GM18868 (cell line): ENCODE data around the gene IER2.

ENCODE experiments used
- ATAC-seq: cut with Tn5 transposase; IDR thresholded peaks from one replicate; pipeline ENCODE4 v1.9.1; 2021; ENCODE audit warnings: mild to moderate bottlenecking, moderate library complexity; ENCODE audit not compliant: unreplicated experiment

IER2 gene, protein sequence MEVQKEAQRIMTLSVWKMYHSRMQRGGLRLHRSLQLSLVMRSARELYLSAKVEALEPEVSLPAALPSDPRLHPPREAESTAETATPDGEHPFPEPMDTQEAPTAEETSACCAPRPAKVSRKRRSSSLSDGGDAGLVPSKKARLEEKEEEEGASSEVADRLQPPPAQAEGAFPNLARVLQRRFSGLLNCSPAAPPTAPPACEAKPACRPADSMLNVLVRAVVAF

DNA sequence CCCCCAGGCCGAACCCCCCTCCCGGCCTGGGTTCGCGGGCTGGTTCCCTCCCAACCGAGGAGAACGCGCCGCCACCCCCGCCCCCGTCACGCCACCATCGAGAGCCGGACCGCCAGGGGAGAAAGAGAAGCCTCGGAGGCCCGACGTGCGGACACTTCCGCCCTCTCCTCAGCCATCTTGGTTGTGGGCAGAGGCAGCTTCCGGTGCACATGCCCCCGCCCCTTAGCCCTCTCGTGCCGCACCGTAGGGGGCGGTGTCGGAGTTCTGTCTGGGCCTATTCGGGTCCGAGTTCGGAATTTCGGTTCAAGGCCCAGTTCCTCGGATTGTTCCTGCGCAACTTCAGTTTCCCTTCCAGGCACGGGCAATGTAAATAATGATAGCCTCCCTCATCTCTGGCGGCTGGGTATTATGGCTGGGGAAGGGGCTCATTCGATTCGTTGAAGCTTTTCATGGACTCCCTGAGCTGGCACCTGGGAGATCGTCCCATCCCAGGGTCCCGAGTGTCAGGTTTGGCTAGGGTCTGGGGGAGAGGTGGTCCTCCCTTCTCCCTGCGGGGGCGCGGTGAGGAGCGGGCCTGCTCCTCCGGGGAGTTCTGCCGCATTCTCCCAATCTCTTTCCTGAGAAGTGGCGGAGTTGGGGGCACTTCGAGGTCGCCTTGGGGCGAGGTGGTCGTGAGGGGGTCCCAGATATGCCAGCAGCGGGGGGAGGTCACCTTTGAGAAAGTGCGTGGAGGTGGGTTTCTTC is at the start of gene IER2, which contains the start of gene STX10:
Gene IER2, plus strand, starts transcription at position 225 of the 744 bp plus-strand sequence. CDS start 2,776 bp downstream, outside the sequence.
Gene STX10, minus strand, starts transcription at position 189 of the 744 bp plus-strand sequence. CDS start 202 bp downstream, outside the sequence.
- peak; percentile 33 for ATAC-seq

DNA sequence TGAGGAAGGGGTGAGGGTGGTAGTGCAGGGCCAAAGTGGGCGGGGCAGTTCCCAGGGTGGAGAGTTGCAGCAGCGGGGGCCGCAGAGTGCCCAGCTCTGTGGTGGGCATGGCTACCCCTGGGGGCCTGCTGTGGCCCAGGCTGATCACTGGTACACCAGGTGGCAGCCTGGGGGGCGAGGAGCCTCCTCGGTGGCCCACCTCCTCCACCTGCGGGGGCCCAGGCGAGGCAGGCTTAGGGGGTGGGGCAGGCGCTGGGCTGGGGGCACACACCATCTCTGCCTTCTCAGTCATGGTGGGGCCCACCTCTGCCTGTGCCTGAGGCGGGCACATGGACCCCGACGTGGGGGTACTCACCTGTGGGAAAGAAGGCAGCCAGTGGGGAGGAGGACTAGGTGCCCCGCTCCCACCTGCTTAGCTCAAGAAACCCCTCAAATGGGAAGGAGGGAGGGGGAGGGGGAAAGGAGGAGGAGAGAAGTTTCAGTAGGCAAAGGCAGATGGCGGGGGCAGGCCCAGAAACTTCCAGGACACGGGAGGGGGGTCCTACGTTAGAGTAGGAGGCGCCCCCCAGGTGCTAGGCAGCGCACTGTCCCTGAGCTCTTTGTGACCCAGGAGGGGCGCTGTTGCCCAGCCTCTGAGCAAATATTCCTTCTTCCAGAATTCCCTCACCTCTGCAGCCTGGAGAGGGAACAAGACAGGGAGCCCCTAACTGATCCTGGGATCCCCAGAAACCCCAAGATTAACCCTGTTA is 49.2 kb upstream of the IER2 start:
- ATAC-seq, result no peak

DNA sequence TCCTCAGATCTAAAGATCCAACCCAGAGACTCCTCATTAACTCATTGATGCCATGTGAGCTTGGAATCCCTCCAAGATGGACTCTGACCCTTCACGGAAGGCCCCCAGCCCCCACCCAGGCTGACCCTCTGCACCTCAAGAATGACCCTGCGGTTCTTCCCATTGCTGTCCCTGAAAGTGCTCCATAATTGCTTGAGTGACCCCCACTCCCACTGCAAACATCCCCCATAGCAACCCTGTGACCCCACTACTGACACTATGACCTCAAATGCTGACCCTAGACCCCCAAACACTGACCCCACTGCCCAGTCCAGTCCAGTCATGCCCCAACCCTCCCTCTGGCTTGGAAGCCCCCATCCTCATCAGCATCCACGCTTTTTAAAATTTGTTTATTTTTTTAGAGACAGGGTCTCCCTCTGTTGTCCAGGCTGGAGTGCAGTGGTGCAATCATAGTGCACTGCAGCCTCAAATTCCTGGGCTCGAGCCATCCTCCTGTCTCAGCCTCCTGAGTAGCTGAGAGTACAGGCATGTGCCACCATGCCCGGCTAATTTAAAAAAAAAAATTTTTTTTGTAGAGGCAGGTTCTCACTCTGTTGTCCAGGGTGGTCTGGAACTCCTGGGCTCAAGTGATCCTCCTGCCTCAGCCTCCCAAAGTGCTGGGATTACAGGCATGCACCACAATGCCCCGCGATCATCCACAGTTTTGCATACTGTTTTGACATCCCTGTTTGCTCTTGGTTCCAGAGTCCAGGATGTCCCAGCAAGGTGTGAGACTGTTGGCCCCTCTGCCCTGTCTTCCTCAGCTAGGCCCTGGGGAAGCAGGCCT is 48.4 kb upstream of the IER2 start:
- no peak for ATAC-seq

DNA sequence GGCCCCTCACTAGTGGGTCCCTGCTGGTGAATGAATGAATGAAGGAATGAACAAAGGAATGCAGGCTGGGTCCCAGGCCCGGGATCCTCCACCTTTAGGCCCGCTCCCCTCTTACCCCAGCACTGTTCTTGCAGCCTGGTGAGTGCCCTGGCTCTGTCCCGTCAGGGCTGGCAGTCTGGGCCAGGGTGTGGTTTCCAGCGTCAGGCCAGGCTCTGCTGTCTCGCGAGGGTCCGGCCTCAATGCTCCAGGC is 47.9 kb upstream of the IER2 start:
- no peak for ATAC-seq

DNA sequence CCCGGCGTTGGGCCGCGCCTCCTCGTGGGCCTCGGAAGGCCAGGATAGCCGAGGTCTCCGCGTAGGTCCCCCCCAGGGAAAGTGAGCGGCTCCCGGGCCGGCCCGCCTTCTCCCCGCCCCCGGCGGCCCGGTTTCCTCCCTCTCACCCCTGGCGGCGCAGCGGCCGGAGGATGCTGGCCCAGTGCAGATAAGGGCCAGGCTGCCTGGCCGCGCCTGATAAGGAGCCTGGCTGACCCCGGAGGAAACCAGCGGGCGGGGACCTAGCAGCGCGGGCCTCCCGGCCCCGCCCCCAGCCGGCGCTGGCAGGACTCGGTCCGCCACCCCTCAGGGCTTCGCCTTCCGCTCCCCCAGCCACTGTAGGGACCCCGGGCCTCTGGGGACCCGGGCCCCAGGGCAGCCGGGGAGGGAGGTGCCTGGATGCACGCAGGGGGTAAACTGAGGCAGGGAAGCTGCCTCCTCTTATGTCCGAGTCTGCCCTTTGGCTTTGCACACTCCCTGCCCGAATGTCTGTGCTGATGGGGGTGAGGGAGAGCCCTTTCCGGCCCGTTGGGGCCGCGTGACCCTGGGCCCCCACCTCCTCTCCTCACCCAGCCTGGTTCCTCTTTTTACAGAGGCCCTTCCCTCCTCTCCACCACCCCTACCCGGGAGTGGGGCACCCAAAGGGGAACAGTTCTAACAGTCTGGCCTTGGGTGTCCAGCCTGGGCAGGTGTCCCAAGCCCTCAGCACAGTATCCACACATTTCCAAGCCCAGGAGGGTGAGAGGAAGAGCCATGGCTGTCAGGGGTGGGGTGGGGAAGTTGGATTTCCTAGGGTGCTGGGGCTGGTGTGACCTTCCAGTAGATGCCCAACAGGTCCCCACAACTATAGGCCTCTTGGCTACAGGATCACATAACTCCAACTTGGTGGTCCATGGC is 47.3 kb upstream of the IER2 start, which contains the start of gene LYL1:
Gene LYL1, minus strand, starts transcription at position 193 of the 915 bp plus-strand sequence. CDS start 1,687 bp downstream, outside the sequence.
- ATAC-seq, result peak; percentile 34

DNA sequence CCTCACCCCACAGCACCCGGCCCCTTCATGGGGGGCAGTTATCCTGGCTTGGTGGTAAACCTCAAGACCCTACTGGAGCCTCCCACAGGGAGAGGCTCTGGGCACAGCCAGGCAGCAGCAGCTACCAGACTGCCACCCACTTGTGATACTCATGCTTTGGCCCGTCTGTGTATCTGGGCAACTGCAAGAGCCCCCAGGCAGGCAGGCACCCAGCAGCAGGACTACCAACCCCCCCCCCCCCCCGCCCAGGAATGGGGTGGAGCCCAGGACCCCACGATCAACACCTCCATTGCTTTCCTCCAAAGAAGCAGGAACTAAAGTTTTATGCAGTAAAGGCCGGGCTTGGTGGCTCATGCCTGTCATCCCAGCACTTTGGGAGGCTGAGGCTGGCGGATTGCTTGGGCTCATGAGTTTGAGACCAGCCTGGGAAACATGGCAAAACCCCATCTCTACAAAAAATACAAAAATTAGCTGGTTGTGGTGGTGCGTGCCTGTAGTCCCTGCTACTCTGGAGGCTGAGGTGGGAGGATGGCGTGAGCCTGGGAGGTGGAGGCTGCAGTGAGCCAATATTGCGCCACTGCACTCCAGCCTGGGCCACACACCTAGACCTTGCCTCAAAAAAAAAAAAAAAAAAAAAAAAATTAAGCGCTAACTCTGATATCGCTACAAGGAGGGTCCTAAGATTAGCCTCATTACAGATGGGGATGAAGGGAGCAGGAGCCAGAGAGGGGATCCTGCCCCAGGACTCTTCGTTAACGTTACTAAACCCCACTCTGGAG is 46.4 kb upstream of the IER2 start:
- no peak for ATAC-seq

DNA sequence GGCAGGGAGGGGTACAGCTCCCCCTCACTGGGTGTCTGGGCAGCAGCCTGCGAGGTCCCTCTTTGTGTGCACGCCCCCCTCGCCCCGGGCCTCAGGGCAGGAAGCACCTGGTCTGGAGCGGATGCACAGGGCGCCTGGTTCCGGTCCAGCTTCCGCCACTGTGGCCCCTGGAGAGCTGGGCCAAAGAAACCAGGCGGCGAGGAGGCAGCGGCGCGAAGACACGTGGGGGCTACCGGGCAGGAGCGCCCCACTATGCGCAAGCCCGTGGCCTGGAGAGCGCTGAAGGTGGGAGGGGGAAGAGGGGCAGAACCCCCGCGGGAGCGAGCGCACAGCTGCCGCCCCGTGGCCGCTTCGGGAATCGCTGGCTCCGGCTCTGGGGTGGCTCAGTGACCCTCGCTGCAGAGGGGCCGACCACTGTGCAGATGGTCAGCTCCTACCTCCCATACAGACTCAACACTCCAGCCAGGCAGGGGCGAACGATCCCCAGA is 45.8 kb upstream of the IER2 start:
- peak; percentile 39 for ATAC-seq

DNA sequence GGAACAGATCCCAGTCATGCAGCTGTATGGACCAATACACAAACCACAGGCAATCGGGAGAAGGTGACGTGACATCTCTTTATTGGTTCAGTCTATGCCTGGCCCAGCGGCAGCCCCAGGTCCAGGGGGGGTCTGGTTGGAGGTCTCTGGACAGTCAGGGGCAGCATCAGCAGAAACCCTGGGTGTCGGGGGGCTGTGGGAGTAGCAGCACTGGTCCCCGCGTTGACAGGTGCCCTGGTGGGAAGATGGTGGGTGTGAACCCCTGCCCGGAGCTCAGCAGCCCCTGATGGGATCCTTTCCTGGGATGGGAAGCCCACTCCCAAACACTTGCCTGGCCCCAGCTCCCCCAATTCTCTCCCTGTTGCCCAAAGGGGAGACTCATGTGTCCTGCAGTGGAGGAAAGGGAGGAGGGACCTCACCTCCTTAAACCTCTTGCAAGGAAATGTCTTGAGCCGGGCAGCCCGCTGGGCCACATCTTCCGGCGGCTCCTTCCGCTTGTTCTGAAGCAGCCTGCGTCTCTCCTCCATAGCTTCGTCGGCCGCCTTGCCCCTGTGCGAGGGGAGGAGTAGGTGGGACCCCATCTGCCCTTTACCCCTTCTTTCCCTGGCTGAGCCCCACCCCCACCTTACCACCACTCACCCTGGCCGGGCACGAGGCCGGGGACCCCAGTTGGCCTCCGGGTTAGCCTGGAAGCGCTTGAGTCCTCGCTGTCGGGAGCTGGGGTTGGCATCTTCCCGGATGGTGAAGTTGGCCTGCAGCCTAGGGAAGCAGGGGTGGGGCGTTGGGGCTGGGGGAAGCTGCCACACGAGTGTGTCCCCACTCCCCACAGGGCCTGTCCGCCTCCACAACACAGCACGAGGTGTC is 45.1 kb upstream of the IER2 start:
- ATAC-seq, result no peak

DNA sequence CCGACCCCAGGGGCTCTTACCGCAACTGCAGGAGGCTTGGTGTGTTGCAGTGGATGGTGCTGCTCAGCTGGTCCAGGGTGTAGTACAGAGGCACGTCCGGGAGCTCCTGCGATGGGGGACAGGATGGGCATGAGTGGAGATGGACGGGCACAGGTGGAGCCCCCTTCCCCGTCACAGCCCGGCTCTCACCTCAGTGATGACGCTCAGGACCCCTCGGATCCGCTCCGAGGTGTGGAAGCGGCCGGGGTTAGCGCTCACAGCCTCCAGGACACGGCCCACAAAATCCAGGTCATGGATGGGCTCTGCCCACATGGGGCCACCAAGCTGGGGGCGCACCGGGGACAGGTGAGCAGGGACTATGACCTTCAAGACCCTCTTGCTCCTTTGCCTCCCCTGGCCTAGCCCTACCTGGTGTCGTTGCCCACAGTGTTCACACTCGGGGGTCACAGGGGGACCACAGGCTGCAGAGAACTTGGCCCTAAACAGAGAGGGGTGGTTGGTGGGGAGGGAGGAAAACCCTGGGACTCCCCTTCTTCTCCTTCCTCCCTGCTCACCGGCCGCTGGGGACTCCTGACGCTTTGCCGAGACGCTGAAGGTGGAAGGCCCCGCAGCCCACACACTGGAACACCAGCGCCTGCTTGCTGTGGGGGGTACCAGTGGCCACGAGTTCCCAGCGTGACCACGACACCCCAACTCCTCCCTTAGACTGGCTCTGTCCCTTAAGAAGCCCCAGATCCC is 40.7 kb upstream of the IER2 start:
- ATAC-seq, result no peak

DNA sequence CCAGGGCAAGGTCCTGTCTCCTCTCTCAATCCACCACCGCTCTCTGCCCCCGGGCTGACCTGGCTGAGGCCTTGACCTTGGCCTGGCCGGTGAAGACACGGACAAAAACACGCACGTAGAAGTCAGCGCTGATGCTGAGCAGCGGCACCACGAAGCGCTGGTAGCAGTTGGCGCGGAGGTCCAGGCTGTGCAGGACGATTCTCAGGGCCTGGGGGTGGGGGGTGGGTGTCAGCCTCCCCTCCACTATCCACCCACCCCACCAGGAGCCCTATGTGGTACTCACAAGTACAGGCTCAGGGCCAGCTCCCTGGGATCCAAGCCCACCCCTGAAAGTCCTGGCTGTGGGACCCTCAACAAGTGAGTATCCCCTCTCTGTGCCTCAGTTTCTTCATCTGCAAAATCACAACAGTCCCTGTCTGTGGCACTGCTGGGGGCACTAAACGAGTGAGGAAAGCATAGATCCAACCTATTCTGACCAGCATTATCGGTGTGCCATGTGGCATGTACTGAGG is 40.1 kb upstream of the IER2 start:
- no peak for ATAC-seq

DNA sequence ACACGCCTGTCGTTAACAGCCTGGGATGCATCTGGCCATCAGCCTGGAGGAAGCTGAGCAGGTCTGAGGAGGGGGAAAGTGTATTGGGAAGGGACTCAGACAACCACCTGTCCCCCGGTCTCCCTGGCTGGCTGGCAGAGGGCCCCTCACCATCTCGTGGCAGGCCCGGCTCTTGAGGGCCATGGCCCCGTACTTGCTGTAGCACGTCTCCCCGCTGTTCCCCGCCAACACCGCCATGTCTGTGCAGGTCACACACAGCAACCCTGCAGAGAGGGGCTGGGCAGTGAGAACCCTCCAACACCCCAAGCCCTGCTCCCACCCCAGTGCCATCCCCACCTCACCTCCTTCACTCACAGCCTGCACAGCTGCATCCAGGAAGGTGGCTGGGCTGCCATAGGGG is 37.7 kb upstream of the IER2 start:
- no peak for ATAC-seq

DNA sequence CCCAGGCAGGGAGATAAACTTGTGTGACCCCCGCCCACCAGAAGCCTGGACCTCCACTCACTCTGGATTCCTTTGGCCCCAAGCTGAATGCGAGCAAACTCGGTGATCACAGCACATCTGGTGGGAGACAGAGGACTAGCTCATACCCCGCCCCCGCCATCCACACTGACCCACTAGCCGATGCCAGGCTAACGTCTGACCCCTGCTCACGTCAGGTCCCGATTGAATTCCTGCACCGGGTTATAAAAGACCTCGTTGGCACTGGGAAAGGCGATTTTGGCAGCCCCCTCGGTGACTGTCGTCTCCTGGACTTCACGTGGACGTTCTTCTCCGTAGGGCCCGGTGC is 34.3 kb upstream of the IER2 start:
- no peak for ATAC-seq

DNA sequence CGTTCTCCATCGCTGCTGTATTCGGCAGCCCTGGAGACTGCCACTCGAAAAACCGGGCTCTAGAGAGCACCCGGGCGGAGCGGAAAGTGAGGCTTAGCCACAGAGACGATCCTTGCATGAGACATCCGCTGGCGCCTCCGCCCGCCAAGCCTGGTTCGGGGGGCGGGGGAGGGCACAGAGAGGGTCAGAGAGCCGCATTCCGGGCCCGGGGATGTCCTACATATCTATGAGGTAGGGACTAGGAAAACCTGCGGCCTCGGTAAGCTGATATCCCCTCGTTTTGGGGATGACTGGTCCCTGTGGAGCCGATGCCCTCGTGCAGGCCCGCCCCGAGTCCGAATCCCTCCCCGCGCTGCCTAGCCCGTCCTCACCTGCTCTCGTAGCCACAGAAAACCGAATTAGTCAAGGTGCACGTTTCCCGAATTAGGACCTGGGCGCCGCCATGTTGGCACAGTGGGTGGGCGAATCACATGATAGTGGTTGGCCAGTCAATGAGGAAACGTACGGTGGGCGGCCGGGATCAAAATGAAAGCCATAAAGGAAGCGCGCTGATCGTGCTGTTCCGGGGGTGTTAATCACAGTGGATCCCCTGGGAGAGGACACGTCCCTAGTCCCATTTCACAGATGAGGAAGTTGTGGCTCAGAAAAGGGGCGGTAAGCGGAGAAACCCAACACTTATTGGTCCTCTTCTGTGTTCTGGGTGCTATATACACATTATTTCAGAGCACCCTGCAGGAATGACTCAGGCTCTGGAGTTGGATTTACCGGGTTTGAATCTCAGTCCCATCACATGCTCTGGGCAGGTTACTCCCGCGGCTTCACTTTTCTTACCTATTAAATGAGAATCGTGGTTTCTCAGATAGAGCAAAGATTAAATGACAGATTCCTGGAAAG is 33.7 kb upstream of the IER2 start, which contains the start of gene TRMT1:
Gene TRMT1, minus strand, starts transcription at position 459 of the 894 bp plus-strand sequence. Its CDS starts 341 bp downstream, at position 118.
- no peak for ATAC-seq

DNA sequence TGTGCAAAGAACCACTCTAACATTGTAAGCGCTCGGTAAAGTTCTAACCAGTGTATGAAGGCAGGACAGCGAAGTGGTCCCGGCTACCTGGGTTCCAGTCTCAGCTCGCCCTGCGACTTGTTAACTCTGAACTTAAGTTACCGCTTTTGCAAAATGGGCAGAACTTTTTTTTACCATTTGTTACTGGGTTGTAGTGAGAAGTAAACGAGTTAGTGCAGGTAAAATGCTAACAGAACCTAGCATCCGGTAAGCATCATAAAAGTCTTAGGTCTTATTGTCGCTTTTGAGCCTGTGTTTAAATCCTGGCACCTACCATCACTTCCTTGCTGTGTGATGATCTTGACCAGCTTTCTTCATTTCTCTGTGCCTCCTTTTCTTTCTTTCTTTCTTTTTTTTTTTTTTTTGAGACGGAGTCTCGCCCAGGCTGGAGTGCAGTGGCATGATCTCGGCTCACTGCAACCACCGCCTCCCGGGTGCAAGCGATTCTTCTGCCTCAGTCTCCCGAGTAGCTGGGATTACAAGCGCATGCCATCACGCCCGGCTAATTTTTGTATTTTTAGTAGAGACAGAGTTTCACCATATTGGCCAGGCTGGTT is 32.9 kb upstream of the IER2 start:
- ATAC-seq, result no peak

DNA sequence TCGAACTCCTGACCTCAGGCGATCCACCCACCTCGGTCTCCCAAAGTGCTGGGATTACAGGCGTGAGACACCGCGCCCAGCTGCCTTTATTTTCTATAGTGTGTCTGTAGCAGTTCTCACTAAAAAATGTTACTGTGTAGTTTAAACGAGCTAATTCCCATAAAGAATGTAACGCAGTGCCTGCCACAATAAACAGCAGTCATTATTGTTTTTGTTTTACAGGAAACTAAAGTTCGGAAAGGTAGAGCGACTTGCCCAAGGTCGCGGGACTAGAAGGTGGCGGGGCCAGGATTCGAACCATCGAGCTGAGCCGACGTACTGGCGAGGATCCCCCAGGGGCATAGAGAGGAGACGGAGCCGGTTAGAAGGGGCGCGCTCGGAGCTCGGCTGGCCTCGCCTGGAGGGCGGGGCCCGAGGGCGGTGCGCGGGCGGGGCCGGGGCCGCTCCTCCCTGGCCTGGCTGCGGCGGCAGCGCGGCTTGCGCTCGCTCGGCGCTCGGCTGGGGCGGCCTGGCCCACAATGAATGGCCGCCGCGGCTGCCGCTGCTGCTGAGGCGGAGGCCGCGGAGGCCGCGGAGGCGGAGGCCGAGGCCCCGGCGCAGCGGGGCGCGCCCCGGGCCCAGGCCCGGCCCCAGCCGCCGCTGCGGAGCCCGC is 32.3 kb upstream of the IER2 start, which contains the start of gene NACC1:
Gene NACC1, plus strand, starts transcription at position 493 of the 652 bp plus-strand sequence. CDS start 16,944 bp downstream, outside the sequence.
- ATAC-seq, result peak; percentile 59
